Uterus (tissue), 4 donors: ENCODE measurements around the gene ASF1B. TPM values are rescaled to one million over a fixed set of nuclear protein-coding genes. Genes with fewer than 3 reads are reported as not detected.
A peak's percentile ranks its signal among the peaks of the same experiment; 100 is the strongest.

Experiments
- DNase-seq, 2 donors: peaks; one replicate each; pipeline ENCODE4 v3.0.0-alpha.2; 2019 to 2020
- H3K27ac ChIP-seq, 2 donors: fragments of 200-600 bp; sonication (generic); 1 replicate in 1 of 2; 2 replicates in 1 of 2; pipeline ENCODE4 v1.5.1; 2016 to 2018
- H3K27me3 ChIP-seq, 2 donors: fragments of 200-600 bp; sonication (generic); one replicate each; pipeline ENCODE4 v1.5.1; 2018 to 2019; ENCODE audit warnings: control low read depth in 1 of 2
- H3K36me3 ChIP-seq, 2 donors: fragments of 200-600 bp; sonication (generic); one replicate each; pipeline ENCODE4 v1.5.1; 2019; ENCODE audit warnings: control low read depth in 1 of 2
- H3K4me1 ChIP-seq, 2 donors: fragments of 200-600 bp; sonication (generic); one replicate each; pipeline ENCODE4 v1.5.1; 2018 to 2019; ENCODE audit warnings: control low read depth in 1 of 2
- H3K4me3 ChIP-seq, 2 donors: fragments of 200-600 bp; sonication (generic); 1 replicate in 1 of 2; 2 replicates in 1 of 2; pipeline ENCODE4 v1.5.1; 2018 to 2019; ENCODE audit warnings: mild to moderate bottlenecking in 1 of 2
- H3K9me3 ChIP-seq, 2 donors: fragments of 200-600 bp; sonication (generic); one replicate each; pipeline ENCODE4 v1.5.1; 2019; ENCODE audit warnings: control low read depth in 1 of 2
- POLR2A ChIP-seq, 2 donors: fragments of 450-650 bp; IDR thresholded peaks; one replicate each; pipeline ENCODE4 v1.6.1; 2016; ENCODE audit warnings: antibody characterized with exemption in 2 of 2, mild to moderate bottlenecking in 1 of 2, moderate library complexity in 1 of 2
- intact Hi-C: fragments of 100-400 bp; cut with DNase I; formaldehyde crosslinking; loops from one replicate; pipeline ENCODE4 v1.15.1; 2023; ENCODE audit warnings: low total_unique reads
- total RNA-seq, 4 donors: library from RNA; depleted of rRNA in 3 of 4; stranded (reverse); fragments of >200 nt in 3 of 4; gene quantifications; one replicate each; pipeline versions ENCODE4 v1.1.0 to v1.2.4, GENCODE V29; 2014 to 2023
- TF ChIP-seq, protein P1 (sequence below), 4 experiments: fragments of 200-600 bp in 2 of 4; fragments of 450-650 bp in 2 of 4; sonication (generic) in 2 of 4; IDR thresholded peaks; one replicate each; pipeline ENCODE4 v1.5.1; 2016 to 2019; ENCODE audit warnings: antibody characterized with exemption in 4 of 4, mild to moderate bottlenecking in 2 of 4, moderate library complexity in 1 of 4
- donor health status: DM: yes; HTN: yes; CAD: no.

ASF1B gene
- total RNA-seq, 4 donors from 2014 or later = 16.7 TPM; not detected in 3

DNA sequence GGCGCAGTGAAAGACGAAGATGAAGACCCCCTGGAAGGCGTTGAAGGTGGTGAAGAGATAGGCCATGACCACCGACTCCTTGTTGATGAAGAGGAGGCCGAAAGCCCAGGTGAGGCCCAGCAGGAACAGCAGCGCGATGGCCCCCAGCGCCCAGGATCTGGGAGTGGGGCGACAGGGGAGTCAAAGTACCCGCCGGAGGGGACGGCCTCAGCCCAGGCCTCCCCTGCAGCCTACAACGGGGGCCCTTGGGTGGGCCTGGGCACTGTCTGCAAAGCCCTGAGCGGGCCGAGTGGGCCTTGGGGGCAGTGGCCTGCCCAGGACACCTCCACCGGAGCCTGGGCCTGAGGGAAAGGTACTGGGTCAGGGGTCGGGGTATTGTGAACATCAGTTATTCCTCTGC is 19.0 kb upstream of the ASF1B start:
- Histone ChIP-seq H3K4me1 (peaks cover 0 to 2% of the 10 kb centered on the region in 2 donors), H3K4me3 (no peak overlapping the region), H3K27me3 (no peaks in the 10 kb centered on the region), H3K9me3 (no peaks in the 10 kb centered on the region), H3K36me3 (no peaks in the 10 kb centered on the region), H3K27ac (no peak overlapping the region)
- intact Hi-C loops = no loop called here
- TF ChIP-seq POLR2A (IDR thresholded peaks at IDR 0.05) = no peak
- TF ChIP-seq, protein P1, sequence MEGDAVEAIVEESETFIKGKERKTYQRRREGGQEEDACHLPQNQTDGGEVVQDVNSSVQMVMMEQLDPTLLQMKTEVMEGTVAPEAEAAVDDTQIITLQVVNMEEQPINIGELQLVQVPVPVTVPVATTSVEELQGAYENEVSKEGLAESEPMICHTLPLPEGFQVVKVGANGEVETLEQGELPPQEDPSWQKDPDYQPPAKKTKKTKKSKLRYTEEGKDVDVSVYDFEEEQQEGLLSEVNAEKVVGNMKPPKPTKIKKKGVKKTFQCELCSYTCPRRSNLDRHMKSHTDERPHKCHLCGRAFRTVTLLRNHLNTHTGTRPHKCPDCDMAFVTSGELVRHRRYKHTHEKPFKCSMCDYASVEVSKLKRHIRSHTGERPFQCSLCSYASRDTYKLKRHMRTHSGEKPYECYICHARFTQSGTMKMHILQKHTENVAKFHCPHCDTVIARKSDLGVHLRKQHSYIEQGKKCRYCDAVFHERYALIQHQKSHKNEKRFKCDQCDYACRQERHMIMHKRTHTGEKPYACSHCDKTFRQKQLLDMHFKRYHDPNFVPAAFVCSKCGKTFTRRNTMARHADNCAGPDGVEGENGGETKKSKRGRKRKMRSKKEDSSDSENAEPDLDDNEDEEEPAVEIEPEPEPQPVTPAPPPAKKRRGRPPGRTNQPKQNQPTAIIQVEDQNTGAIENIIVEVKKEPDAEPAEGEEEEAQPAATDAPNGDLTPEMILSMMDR (IDR thresholded peaks at IDR 0.05) = no peak
- DNase-seq = no peak

DNA sequence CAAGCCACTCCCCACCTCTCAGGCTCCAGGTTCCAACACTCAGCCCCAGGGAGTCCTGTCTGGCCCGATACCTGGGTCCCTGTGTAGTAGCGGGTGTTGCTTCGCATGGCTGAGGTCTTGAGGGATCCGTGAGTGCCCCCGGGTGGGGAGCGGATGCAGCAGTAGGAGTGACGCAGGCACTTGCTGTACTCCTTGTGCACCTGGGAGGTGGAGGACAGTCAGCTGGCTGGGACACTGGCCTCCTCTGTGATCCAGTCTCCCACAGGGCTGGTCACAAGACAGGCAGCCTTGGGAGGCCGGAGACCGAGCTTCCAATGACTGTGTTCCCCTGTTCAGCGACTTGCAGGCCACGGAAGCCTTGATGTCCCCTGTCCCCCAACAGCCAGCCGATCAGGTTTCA is 16.3 kb upstream of the ASF1B start:
- Histone ChIP-seq H3K4me1 (peaks cover 0 to 17% of the 10 kb centered on the region in 2 donors), H3K36me3 (no peaks in the 10 kb centered on the region), H3K27me3 (no peaks in the 10 kb centered on the region), H3K9me3 (no peaks in the 10 kb centered on the region), H3K4me3 (no peak overlapping the region), H3K27ac (no peak overlapping the region)
- intact Hi-C loops = no loop called here
- no peak for TF ChIP-seq POLR2A (IDR thresholded peaks at IDR 0.05)
- TF ChIP-seq, protein P1 (IDR thresholded peaks at IDR 0.05) = no peak
- DNase-seq = no peak

DNA sequence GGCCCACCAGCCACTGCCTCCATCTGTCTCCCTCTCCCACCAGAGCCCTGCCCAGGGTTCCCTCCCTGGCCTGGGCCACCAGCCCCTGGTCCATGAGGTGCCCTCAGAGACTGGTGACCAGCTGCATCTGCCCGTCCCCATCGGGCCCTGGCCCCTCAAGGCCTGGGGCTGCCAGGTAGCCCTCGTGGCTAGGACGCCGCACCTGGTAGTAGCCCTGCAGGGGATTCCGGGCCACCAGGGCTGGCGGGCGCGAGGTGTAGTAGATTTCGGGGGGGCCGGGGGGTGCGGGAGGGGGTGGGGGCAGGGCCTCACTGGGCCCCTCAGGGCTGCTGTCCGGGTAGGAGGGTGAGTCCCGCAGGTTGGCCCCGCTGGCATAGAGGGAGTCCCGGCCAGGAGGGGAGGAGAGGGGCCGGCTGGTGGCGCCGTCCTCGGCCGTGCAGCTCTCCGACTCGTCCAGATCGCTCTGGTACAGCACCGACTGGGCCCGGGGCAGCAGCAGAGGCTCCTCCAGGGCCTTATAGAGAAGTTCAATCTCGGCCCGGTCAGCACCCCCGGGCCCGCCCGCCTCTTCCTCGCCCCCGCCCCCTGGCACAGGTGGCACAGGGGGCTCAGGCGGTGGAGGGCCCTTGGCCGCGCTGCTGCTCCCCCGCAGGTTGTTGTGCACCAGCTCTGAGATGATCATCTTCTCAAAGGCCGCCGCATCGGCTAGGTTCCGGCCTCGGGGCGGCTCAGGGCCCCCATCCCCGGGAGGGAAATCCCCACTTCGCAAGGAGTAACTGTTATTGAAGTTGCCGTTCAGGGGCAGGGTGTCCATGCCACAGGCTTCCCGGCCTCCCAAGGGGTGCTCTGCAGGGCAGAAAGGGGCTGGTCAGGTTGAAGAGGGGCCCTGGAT is 14.6 kb upstream of the ASF1B start:
- Histone ChIP-seq H3K4me1 (peaks cover 0 to 17% of the 10 kb centered on the region in 2 donors), H3K9me3 (no peaks in the 10 kb centered on the region), H3K27me3 (no peaks in the 10 kb centered on the region), H3K36me3 (no peaks in the 10 kb centered on the region), H3K27ac (peak overlapping the region; percentile 71 to 79), H3K4me3 (no peak overlapping the region)
- no peak for DNase-seq
- no peak for TF ChIP-seq POLR2A (IDR thresholded peaks at IDR 0.05)
- TF ChIP-seq, protein P1 (IDR thresholded peaks at IDR 0.05) = no peak
- intact Hi-C loops = no loop called here

DNA sequence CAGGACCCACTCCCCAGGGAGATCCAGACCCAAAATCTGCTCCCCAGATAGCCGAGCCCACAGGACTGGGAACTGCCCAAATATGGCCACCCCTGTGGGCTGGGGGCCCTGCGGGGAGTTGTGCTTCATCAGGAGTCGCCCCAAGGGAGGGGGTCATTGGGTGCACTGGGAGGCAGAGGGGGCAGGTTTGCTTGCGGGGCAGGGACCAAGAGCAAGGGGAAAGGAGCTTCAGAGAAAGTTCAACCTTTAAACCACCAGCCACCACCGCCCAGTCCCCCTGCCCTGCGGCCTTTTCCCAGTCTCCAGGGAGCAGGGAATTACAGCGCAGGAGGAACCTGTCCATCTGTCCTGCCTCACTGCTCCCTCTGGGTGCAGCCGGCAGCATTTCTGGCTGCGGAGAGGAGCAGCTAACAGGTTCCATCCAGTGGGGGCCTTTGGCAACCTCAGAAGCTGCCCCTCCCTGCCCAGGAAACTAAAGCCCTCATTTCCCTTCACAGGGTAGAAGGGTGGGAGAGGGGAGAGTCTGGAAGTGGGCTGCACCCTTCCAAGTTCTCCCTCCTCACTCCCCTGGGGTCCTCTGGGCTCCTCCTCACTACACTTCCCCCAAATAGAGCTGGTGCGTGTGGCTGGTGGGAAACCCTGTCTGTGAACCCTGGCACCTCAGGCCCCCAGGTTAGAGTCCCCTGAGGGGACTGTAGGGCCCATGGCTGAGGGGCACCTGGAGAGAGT is 13.8 kb upstream of the ASF1B start:
- no peaks in the 10 kb centered on the region for H3K27me3 ChIP-seq
- intact Hi-C loops = no loop called here
- no peak for DNase-seq
- peak overlapping the region; percentile 71 to 79 for H3K27ac ChIP-seq
- H3K9me3 ChIP-seq = no peaks in the 10 kb centered on the region
- H3K4me1 ChIP-seq = peaks cover 0 to 17% of the 10 kb centered on the region in 2 donors
- TF ChIP-seq POLR2A (IDR thresholded peaks at IDR 0.05) = no peak
- TF ChIP-seq, protein P1 (IDR thresholded peaks at IDR 0.05) = no peak
- H3K4me3 ChIP-seq = peak overlapping the region in 1 of 2 donors; percentile 3
- no peaks in the 10 kb centered on the region for H3K36me3 ChIP-seq
